OCI-LY7 (cell line): Measurements from ENCODE around the gene CHD9NB. TPM values are rescaled to one million over a fixed set of nuclear protein-coding genes. Genes with fewer than 3 reads are reported as not detected.

ENCODE experiments used
- BruUV-seq: library from RNA; stranded (reverse); fragments of 400-500 nt; replicated peaks from 2 replicates; lab custom pipeline; 2021; lab: Mats Ljungman, UMichigan
- CTCF ChIA-PET: fragments of 300-600 bp; sonication (Branson Sonifier 250); formaldehyde crosslinking; loops from one replicate; lab custom pipeline; 2022; ENCODE audit warnings: antibody characterized with exemption; ENCODE audit not compliant: unreplicated experiment; lab: Charles Lee
- POLR2A ChIA-PET: fragments of 300-600 bp; sonication (Branson Sonifier 250); formaldehyde crosslinking; loops from one replicate; lab custom pipeline; 2022; ENCODE audit warnings: antibody characterized with exemption; lab: Charles Lee
- DNase-seq: peaks from one replicate; pipeline ENCODE4 v3.0.0-alpha.2; 2015; ENCODE audit warnings: low spot score
- H2AFZ ChIP-seq: fragments of 200-600 bp; sonication (generic), shearing (Covaris generic); 2 replicates; pipeline ENCODE4 v1.6.1; 2014; ENCODE audit warnings: mild to moderate bottlenecking, antibody characterized with exemption, low read length, moderate library complexity
- H3K27ac ChIP-seq: fragments of 200-600 bp; sonication (generic); 2 replicates; pipeline ENCODE4 v1.5.1; 2014; ENCODE audit warnings: mixed run types, low read depth, mild to moderate bottlenecking, moderate library complexity, low read length, inconsistent platforms; ENCODE audit not compliant: poor library complexity, severe bottlenecking
- H3K36me3 ChIP-seq: fragments of 200-600 bp; sonication (generic); 2 replicates; pipeline ENCODE4 v1.6.1; 2014; ENCODE audit warnings: mild to moderate bottlenecking, antibody characterized with exemption, low read length, moderate library complexity, mixed read lengths; ENCODE audit not compliant: insufficient read depth
- H3K4me1 ChIP-seq: fragments of 200-600 bp; sonication (generic); 2 replicates; pipeline ENCODE4 v1.5.1; 2014; ENCODE audit warnings: mild to moderate bottlenecking, low read length; ENCODE audit not compliant: insufficient read depth, poor library complexity, severe bottlenecking
- H3K4me2 ChIP-seq: fragments of 200-600 bp; sonication (generic); 2 replicates; pipeline ENCODE4 v1.6.1; 2014; ENCODE audit warnings: mild to moderate bottlenecking, low read length
- H3K4me3 ChIP-seq: fragments of 200-600 bp; sonication (generic); 2 replicates; pipeline ENCODE4 v1.5.1; 2014; ENCODE audit warnings: mild to moderate bottlenecking, low read depth, low read length; ENCODE audit not compliant: poor library complexity, severe bottlenecking
- H3K79me2 ChIP-seq: fragments of 200-600 bp; sonication (generic); 2 replicates; pipeline ENCODE4 v1.6.1; 2016; ENCODE audit warnings: low read depth, mild to moderate bottlenecking, low read length, moderate library complexity, mixed read lengths; ENCODE audit not compliant: insufficient read depth
- H3K9me2 ChIP-seq: fragments of 200-600 bp; sonication (generic); 2 replicates; pipeline ENCODE4 v1.6.1; 2016; ENCODE audit warnings: mild to moderate bottlenecking, low read length, mixed read lengths; ENCODE audit not compliant: insufficient read depth
- H3K9me3 ChIP-seq: fragments of 200-600 bp; sonication (generic); 2 replicates; pipeline ENCODE4 v1.6.1; 2014; ENCODE audit warnings: mild to moderate bottlenecking, mixed run types, low read length, mixed read lengths
- H4K20me1 ChIP-seq: fragments of 200-600 bp; sonication (generic); 2 replicates; pipeline ENCODE4 v1.6.1; 2014; ENCODE audit warnings: mild to moderate bottlenecking, antibody characterized with exemption, low read length, moderate library complexity, mixed read lengths; ENCODE audit not compliant: insufficient read depth
- EZH2phosphoT487 ChIP-seq: fragments of 200-600 bp; sonication (generic); IDR thresholded peaks from 2 replicates; pipeline ENCODE4 v1.6.1; 2018; ENCODE audit warnings: low read depth, borderline replicate concordance, mild to moderate bottlenecking, mixed run types, antibody characterized with exemption, low read length, moderate library complexity, mixed read lengths
- intact Hi-C: fragments of 100-400 bp; cut with micrococcal nuclease; formaldehyde crosslinking; loops from one replicate; pipeline ENCODE4 v1.10.0; 2022; ENCODE audit not compliant: unreplicated experiment
- total RNA-seq, 2 experiments: library from RNA; depleted of rRNA in 1 of 2; stranded (reverse); fragments of >200 nt in 1 of 2; shearing (Covaris generic) in 1 of 2; gene quantifications; 2 replicates each; pipeline ENCODE4 v1.2.3, GENCODE V29; 2014 to 2022
- TF ChIP-seq, protein P1 (sequence below): fragments of 200-600 bp; sonication (generic); conservative IDR thresholded peaks from 2 replicates; pipeline ENCODE4 v1.5.1; 2014; ENCODE audit warnings: mild to moderate bottlenecking, antibody characterized with exemption, low read length, moderate library complexity, mixed read lengths

Gene CHD9NB
- total RNA-seq, 2 experiments from 2014 or later, result not detected

DNA sequence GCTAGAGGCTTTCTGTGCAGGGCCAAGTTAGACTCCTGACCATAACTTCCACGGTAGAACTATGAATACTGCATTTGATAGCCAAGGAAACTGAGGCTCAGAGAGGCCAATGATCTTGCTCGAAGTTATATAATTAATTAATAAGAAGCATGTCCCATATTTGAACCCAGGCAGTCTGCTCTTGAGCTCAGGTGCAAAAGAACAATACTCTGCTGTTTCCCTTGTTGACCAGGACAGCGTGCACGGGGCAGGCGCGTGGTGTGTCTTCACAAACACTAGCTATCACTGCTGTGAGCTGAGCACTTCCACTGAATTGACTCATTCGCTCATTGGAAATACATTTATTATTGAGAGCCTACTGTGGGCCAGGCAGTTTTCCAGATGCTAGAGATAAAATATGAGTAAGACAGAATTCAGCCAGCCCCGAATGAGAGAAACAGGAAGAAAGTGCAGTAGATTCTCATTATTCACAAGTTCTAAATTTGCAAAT lies 3.7 kb upstream of the CHD9NB start:
- H2AFZ ChIP-seq, result peak overlapping the region; percentile 88
- TF ChIP-seq, protein P1, sequence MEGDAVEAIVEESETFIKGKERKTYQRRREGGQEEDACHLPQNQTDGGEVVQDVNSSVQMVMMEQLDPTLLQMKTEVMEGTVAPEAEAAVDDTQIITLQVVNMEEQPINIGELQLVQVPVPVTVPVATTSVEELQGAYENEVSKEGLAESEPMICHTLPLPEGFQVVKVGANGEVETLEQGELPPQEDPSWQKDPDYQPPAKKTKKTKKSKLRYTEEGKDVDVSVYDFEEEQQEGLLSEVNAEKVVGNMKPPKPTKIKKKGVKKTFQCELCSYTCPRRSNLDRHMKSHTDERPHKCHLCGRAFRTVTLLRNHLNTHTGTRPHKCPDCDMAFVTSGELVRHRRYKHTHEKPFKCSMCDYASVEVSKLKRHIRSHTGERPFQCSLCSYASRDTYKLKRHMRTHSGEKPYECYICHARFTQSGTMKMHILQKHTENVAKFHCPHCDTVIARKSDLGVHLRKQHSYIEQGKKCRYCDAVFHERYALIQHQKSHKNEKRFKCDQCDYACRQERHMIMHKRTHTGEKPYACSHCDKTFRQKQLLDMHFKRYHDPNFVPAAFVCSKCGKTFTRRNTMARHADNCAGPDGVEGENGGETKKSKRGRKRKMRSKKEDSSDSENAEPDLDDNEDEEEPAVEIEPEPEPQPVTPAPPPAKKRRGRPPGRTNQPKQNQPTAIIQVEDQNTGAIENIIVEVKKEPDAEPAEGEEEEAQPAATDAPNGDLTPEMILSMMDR, result no peak
- no peak for TF ChIP-seq EZH2phosphoT487
- peak overlapping the region; percentile 77 for H3K4me3 ChIP-seq
- peaks cover 61% of the 10 kb centered on the region for H3K79me2 ChIP-seq
- H3K9me3 ChIP-seq, result no peaks in the 10 kb centered on the region
- ChIA-PET CTCF (interaction anchor here (1.0 to 1.3 kb wide), 3 partner anchors 10 to 74 kb away, joined by 3 to 4 read pairs (median 3); no protein-coding TSS in a partner anchor), POLR2A (interaction anchor here (0.7 to 6.0 kb wide), 16 partner anchors 8 to 1888 kb away, joined by 3 to 77 read pairs (median 4); partner anchors contain the start of gene AKTIP)
- no peaks in the 10 kb centered on the region for H4K20me1 ChIP-seq
- peak overlapping the region; percentile 92 for H3K27ac ChIP-seq
- DNase-seq, result peak; percentile 52
- no peaks in the 10 kb centered on the region for H3K36me3 ChIP-seq
- H3K9me2 ChIP-seq, result no peaks in the 10 kb centered on the region
- intact Hi-C loops, result loop anchor here (5.0 kb wide), 1 partner anchor 446 kb away; the partner anchor contains the start of gene AKTIP
- peak overlapping the region; percentile 89 for H3K4me2 ChIP-seq
- no TSS peak for BruUV-seq
- peaks cover 61% of the 10 kb centered on the region for H3K4me1 ChIP-seq

DNA sequence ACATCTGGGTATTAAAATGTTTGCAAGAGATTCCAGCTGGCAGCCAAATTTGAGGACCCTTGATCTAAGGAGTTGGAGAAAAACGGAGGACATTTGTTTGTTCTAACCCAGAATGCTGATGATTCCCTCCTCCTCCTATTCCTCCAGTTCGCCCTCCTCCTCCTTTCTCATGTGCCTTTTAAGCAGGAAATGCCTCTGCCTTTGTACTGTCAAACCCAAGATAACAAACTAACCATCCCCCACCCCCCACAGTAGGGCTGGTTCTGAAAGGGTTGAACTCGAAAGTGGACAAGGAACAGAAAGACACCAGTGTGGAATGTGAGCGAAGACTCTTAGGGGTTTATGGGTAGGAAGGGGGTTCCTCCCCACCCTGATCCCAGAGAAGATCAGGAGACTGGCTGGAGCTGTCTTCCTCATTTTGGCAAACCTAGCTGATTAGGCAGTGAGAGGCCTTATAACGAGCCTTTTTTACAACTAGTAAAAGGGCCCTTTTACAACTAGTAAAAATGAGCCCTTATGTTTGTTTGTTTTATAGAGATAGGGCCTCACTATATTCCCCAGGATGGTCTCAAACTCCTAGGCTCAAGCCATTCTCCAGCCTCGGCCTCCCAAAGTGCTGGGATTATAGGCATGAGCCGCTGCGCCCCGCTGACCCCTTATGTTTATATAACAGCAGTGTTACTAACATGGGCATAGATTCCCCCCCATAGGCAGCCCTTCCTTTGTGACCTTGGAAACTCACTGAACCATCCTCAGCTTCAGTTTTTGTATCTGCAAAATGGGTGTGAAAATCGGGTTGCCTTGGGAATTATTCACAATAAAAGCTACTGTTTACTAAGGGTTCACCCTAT lies 3.1 kb upstream of the CHD9NB start:
- Histone ChIP-seq H3K4me1 (peaks cover 55% of the 10 kb centered on the region), H3K36me3 (no peaks in the 10 kb centered on the region), H3K27ac (peak overlapping the region; percentile 92), H4K20me1 (no peaks in the 10 kb centered on the region), H3K79me2 (peaks cover 56% of the 10 kb centered on the region), H3K9me2 (no peaks in the 10 kb centered on the region), H3K9me3 (no peaks in the 10 kb centered on the region), H3K4me3 (peak overlapping the region; percentile 77), H2AFZ (peak overlapping the region; percentile 88; the same call in 1 of the 2 replicates), H3K4me2 (peak overlapping the region; percentile 89)
- TSS peak; percentile 54 for BruUV-seq
- POLR2A ChIA-PET, result interaction anchor here (0.5 to 6.0 kb wide), 18 partner anchors 9 to 1888 kb away, joined by 3 to 77 read pairs (median 4); partner anchors contain the start of gene AKTIP
- intact Hi-C loops, result loop anchor here (1.0 to 5.0 kb wide), 5 partner anchors 75 to 447 kb away; partner anchors contain the start of gene AKTIP
- DNase-seq, result peak; percentile 64
- no peak for TF ChIP-seq EZH2phosphoT487
- TF ChIP-seq, protein P1, result no peak
- CTCF ChIA-PET, result interaction anchor here (0.6 to 1.3 kb wide), 5 partner anchors 10 to 152 kb away, joined by 3 to 4 read pairs (median 3); no protein-coding TSS in a partner anchor
